GM20431 (cell line): ENCODE data around the gene ACTR3C.
"Not testable (repeated sequence)": the region's sequence is repeated elsewhere in the genome, so short reads cannot be mapped to it uniquely, and the experiment has no call there.

ENCODE experiments used
- in situ Hi-C: fragments of 300-500 bp; cut with MseI, MboI; formaldehyde crosslinking; loops from one replicate; pipeline ENCODE4 v1.15.0; 2020; ENCODE audit warnings: low sequenced_read_pairs; ENCODE audit not compliant: unreplicated experiment

The ACTR3C gene

DNA sequence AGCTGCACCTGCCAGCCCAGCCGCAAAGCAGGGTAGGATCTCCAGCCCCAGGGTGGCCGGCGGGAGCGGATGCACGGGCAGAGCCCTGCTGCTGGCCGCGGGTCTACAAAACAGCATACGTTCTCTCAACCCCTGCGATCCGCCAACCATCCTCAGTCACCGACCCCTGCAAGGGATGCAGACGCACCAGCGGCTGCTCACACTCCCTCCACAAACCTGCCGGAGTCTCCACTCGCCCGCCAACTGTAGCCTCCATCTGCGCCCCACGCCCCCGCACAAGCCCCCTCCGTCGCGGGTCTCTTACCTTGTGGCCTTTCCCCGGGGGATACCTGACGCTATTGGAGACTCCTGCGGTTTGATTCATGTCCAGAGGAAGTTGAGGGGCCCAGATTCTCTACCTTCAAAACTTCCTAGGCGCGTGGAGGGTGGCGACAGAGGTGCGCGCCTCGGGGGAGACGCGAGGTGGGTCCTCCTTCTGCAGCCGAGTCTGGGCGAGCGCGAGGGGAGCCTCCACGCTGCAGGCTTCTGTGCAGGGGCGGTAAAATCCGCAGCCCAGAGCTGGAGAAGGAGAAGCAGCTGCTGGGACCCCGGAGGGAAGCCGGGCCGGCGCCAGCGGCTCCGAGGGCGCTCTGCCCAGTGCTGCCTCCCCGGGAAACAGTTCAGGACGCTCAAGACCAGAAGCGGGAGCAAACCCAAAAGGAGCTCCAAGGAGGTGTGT, 103.2 kb downstream of the ACTR3C start:
- in situ Hi-C loops = not testable (repeated sequence)

DNA sequence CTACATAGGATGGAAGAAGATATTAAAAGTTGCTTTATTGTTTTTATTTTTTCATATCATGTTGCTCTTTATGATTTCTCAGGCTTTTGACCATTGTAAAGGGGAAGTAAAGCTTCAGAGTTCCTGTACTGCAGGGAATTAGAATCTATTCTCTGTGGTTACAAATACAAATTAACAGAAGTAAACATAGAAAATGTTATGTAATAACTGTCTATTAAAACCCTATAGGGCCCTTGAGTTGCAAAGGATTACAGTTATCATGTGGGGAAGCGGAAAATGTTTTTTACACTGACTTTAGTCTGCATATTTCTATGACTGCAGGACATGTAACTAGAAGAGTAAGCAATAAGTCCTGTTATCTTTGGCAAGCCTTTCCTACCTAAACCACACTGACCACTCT, 116.5 kb downstream of the ACTR3C start:
- in situ Hi-C loops = not testable (repeated sequence)

GRCh38 chr7:150205866-150206265, 117.5 kb downstream of the ACTR3C start:
- in situ Hi-C loops = not testable (repeated sequence)

DNA sequence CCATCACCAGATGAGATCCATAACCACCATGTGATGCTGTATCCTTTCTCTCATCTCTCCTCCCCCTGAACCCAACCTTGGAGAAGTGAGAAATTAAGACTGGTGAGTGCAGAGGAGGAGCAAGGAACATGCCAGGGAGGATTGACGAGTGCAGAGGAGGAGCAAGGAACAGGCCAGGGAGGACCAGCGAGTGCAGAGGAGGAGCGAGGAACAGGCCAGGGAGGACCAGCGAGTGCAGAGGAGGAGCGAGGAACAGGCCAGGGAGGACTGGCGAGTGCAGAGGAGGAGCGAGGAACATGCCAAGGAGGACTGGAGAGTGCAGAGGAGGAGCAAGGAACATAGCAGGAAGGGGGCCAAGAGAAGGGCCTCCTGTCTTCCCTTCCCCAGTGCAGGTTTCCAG, 118.8 kb downstream of the ACTR3C start:
- in situ Hi-C loops = not testable (repeated sequence)

GRCh38 chr7:150202894-150203293, 120.5 kb downstream of the ACTR3C start:
- in situ Hi-C loops = not testable (repeated sequence)
